Measurements from ENCODE around the gene PTPN13. TPM values are rescaled to one million over a fixed set of nuclear protein-coding genes. Genes with fewer than 3 reads are reported as not detected.
"Not testable (repeated sequence)": the region's sequence is repeated elsewhere in the genome, so short reads cannot be mapped to it uniquely, and the experiment has no call there.

PTPN13 gene
- total RNA-seq, 1 donor from 2014 or later = 55.7 TPM

GRCh38 chr4:86640469-86640868 lies 46.4 kb downstream of the PTPN13 start:
- H3K4me3 Mint-ChIP-seq (ENCODE audit: unreplicated experiment) = no peak overlapping the region
- H3K27me3 Mint-ChIP-seq (ENCODE audit: unreplicated experiment) = no peaks in the 10 kb centered on the region
- H3K36me3 Mint-ChIP-seq (ENCODE audit: unreplicated experiment) = peaks cover 27% of the 10 kb centered on the region
- no peaks in the 10 kb centered on the region for H3K4me1 Mint-ChIP-seq (ENCODE audit: unreplicated experiment)
- TF ChIP-seq, protein P1, sequence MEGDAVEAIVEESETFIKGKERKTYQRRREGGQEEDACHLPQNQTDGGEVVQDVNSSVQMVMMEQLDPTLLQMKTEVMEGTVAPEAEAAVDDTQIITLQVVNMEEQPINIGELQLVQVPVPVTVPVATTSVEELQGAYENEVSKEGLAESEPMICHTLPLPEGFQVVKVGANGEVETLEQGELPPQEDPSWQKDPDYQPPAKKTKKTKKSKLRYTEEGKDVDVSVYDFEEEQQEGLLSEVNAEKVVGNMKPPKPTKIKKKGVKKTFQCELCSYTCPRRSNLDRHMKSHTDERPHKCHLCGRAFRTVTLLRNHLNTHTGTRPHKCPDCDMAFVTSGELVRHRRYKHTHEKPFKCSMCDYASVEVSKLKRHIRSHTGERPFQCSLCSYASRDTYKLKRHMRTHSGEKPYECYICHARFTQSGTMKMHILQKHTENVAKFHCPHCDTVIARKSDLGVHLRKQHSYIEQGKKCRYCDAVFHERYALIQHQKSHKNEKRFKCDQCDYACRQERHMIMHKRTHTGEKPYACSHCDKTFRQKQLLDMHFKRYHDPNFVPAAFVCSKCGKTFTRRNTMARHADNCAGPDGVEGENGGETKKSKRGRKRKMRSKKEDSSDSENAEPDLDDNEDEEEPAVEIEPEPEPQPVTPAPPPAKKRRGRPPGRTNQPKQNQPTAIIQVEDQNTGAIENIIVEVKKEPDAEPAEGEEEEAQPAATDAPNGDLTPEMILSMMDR (IDR thresholded peaks at IDR 0.05) = no peak
- no peak for DNase-seq (ENCODE audit: extremely low spot score, unreplicated experiment)
- no peak overlapping the region for H3K27ac Mint-ChIP-seq (ENCODE audit: unreplicated experiment)
- H3K9me3 Mint-ChIP-seq (ENCODE audit: unreplicated experiment) = peaks cover 4% of the 10 kb centered on the region

DNA sequence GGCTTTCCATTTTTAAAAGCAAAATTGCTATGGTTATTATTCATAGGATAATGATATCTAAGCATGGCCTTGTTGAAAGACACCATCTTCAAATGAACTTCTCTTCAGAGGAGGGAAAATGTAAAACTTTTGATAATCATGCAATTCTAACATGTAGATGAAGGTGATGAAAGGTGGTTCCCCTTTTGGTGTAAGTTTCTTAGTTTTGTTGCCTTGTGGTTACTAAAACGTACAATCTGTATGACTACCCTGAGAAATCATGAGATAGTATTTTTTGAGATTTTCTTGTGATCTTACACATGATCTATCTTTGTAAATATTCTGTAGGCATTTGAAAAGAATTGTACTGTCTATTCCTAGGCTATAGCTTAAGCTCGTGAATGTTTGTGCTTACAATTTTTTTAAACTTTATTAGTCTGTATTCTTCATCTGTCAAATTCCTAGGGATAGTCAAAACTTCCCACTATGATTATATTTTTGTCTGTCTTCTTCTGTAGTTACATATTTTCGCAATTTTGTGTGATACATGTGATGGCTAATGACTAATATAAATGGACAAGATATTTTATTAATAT lies 47.5 kb downstream of the PTPN13 start:
- DNase-seq (ENCODE audit: extremely low spot score, unreplicated experiment) = no peak
- Mint-ChIP-seq H3K9me3 (ENCODE audit: unreplicated experiment) (peaks cover 3% of the 10 kb centered on the region), H3K4me1 (ENCODE audit: unreplicated experiment) (no peaks in the 10 kb centered on the region), H3K36me3 (ENCODE audit: unreplicated experiment) (peaks cover 22% of the 10 kb centered on the region), H3K4me3 (ENCODE audit: unreplicated experiment) (no peak overlapping the region), H3K27me3 (ENCODE audit: unreplicated experiment) (no peaks in the 10 kb centered on the region), H3K27ac (ENCODE audit: unreplicated experiment) (no peak overlapping the region)
- TF ChIP-seq, protein P1 (IDR thresholded peaks at IDR 0.05) = no peak

DNA sequence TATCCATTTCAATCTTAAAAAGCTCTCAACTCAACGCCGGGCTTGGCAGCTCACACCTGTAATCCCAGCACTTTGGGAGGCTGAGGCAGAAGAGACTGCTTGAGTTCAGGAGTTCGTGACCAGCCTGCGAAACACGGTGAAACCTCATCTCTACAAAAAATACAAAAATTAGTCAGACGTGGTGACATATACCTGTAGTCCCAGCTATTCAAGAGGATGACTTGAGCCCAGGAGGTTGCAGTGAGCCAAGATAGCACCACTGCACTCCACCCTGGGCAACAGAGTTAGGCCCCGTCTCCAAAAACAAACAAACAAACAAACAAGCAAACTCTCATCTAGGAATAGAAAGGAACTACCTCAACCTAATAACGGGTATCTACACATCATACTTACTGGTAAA lies 50.8 kb downstream of the PTPN13 start:
- H3K36me3 Mint-ChIP-seq (ENCODE audit: unreplicated experiment) = peaks cover 35% of the 10 kb centered on the region
- H3K27me3 Mint-ChIP-seq (ENCODE audit: unreplicated experiment) = no peaks in the 10 kb centered on the region

DNA sequence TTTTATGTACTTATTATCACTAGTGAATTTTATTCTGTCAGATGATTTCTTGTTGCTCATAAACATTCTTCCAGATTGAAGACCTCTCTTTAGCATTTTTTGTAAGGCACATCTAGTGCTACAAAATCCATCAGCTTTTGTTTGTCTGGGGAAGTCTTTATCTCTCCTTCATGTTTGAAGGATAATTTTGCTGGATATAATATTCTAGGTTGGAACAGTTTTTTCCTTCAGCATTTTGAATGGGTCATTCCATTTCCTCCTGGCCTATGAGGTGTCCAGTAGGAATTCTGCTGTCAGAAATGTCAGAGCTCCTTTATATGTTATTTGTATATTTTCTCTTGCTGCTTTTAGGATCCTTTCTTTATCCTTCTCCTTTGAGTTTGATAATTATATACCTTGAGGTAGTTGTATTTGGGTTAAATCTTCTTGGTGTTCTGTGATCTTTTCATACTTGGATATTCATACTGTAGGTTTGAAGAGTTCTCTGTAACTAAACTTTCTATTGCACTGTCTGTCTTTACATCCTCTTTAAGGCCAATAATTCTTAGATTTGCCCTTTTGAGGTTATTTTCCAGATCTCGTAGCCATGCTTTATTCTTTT lies 58.3 kb downstream of the PTPN13 start:
- no peak overlapping the region for H3K27ac Mint-ChIP-seq (ENCODE audit: unreplicated experiment)
- TF ChIP-seq, protein P1 (IDR thresholded peaks at IDR 0.05) = no peak
- no peak overlapping the region for H3K4me3 Mint-ChIP-seq (ENCODE audit: unreplicated experiment)
- no peaks in the 10 kb centered on the region for H3K4me1 Mint-ChIP-seq (ENCODE audit: unreplicated experiment)
- H3K9me3 Mint-ChIP-seq (ENCODE audit: unreplicated experiment) = peaks cover 51% of the 10 kb centered on the region
- DNase-seq (ENCODE audit: extremely low spot score, unreplicated experiment) = no peak
- H3K27me3 Mint-ChIP-seq (ENCODE audit: unreplicated experiment) = no peaks in the 10 kb centered on the region
- peaks cover 69% of the 10 kb centered on the region for H3K36me3 Mint-ChIP-seq (ENCODE audit: unreplicated experiment)

More for the DNA sequence above, 50.8 kb downstream of the PTPN13 start:
- Mint-ChIP-seq H3K27ac (ENCODE audit: unreplicated experiment) (no peak overlapping the region), H3K9me3 (ENCODE audit: unreplicated experiment) (peaks cover 19% of the 10 kb centered on the region), H3K4me3 (ENCODE audit: unreplicated experiment) (no peak overlapping the region), H3K4me1 (ENCODE audit: unreplicated experiment) (no peaks in the 10 kb centered on the region)
- TF ChIP-seq, protein P1 (IDR thresholded peaks at IDR 0.05) = no peak
- no peak for DNase-seq (ENCODE audit: extremely low spot score, unreplicated experiment)

DNA sequence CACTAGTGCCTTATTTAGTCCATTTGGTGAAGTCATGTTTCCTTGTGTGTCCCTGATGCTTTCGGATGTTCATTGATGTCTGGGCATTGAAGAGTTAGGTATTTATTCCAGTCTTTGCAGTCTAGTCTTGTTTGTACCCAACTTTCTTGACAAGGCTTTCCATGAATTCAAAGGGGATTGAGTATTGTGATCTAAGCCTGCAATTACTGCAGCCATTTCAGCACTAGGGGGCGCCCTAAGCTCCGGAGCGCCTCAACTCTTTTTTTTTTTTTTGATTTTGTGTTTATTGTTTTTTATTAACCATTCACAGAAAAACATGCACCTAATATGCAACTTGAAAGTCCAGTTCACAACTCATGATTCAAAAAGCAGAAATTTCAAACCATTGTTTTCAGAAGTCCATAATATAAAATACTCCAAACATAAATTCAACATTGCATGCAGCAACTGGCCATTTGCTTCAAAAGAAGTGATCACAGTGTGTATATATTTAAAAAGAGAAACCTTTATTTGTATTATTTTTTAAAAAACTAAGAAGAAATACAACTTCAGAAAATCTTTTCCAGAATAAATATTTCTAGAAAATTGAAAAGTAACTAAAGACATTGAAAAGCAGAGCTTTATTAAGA lies 59.2 kb downstream of the PTPN13 start:
- Mint-ChIP-seq H3K9me3 (ENCODE audit: unreplicated experiment) (peaks cover 48% of the 10 kb centered on the region), H3K4me1 (ENCODE audit: unreplicated experiment) (no peaks in the 10 kb centered on the region), H3K27me3 (ENCODE audit: unreplicated experiment) (no peaks in the 10 kb centered on the region), H3K27ac (ENCODE audit: unreplicated experiment) (no peak overlapping the region), H3K4me3 (ENCODE audit: unreplicated experiment) (no peak overlapping the region), H3K36me3 (ENCODE audit: unreplicated experiment) (peaks cover 65% of the 10 kb centered on the region)
- TF ChIP-seq, protein P1 (IDR thresholded peaks at IDR 0.05) = peak; percentile 31
- no peak for DNase-seq (ENCODE audit: extremely low spot score, unreplicated experiment)

- not testable (repeated sequence) for H3K27ac Mint-ChIP-seq (ENCODE audit: unreplicated experiment); H3K4me1 Mint-ChIP-seq (ENCODE audit: unreplicated experiment); DNase-seq (ENCODE audit: extremely low spot score, unreplicated experiment); H3K27me3 Mint-ChIP-seq (ENCODE audit: unreplicated experiment); H3K4me3 Mint-ChIP-seq (ENCODE audit: unreplicated experiment)
- peaks cover 37% of the 10 kb centered on the region for H3K36me3 Mint-ChIP-seq (ENCODE audit: unreplicated experiment)
- peaks cover 20% of the 10 kb centered on the region for H3K9me3 Mint-ChIP-seq (ENCODE audit: unreplicated experiment)
Observed at GRCh38 chr4:86656781-86657180, 62.7 kb downstream of the PTPN13 start.

All from osteocyte (in vitro differentiated cells).